GM21717 (cell line): ENCODE data around the gene TMEFF1.
A peak's percentile ranks its signal among the peaks of the same experiment; 100 is the strongest.

ENCODE experiments used
- ATAC-seq: cut with Tn5 transposase; IDR thresholded peaks from one replicate; pipeline ENCODE4 v1.9.1; 2021; ENCODE audit warnings: mild to moderate bottlenecking, moderate library complexity; ENCODE audit not compliant: unreplicated experiment

Gene TMEFF1

DNA sequence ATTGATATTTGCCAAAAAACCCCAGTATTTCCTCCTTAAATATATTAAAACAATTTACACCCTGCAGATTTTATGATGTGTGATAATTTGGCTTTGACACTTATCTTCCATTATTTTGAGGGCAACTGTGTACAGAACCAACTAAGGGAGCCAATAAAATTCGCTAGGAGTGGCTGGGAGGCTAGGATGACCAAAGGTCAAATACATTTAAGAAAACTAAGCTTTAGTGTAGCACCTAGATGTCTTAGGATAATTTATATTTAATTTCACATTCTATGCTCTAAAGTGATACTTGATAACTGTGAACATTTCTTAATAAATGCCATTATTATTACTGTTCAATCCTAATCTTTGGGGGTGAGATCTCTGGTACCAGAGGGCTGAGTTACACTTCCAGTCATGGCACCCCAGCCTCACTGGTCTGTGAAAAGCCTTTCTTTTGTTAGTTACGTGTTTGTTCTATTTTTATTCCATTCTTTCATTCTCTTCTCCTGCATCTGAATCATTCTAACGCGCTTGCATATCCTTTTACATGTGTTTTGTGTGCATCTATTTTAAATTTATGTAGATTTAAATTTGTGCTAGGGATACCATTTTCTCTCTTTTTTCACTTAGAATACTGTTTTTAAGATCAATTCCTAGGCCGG is 26.9 kb upstream of the TMEFF1 start:
- no peak for ATAC-seq

DNA sequence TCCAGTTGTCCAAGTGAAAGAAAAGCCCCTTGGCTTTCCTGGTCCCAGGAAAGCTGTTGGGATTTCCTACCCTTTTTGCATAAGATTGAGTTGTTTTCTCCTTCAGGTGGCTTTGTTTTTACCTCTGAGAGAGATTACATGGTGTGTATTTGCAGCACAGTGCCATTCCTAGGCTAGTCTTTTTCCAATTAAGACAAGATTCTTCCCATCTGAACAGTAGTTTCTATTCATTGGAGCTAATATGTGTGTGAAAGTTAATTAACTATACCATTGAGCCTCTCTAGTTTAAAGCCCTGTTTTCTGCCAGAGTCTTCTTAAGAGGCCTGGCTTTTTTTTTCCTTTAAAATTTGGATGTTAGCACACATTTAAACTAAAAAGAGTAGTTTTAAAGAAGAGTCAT is 25.9 kb upstream of the TMEFF1 start:
- ATAC-seq, result no peak

- ATAC-seq, result no peak
Observed at GRCh38 chr9:100448266-100448665, 24.7 kb upstream of the TMEFF1 start.

- ATAC-seq, result peak; percentile 76
Observed at GRCh38 chr9:100449420-100449819, 23.5 kb upstream of the TMEFF1 start.

DNA sequence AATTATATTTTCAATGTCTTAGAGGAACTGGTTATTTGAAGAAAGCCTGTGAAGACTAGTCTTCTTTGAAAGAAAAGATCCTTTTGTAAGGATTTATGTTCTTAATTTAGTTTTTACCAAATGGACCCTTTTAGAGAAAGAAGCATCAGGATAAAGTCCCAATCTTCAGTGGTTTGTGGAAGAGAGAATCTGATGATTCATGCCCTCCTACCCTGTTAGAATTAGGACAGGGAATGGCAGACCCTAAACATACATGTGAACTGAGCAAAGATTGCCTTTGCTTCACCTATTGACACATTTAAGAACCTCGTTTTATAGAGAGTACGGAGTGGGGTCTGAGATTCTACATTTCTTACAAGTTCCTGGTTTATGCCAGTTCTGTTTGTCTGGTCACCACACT is 20.1 kb upstream of the TMEFF1 start:
- ATAC-seq, result no peak

- ATAC-seq, result no peak
Observed at GRCh38 chr9:100455470-100455869, 17.5 kb upstream of the TMEFF1 start.

- no peak for ATAC-seq
Observed at GRCh38 chr9:100457517-100457916, 15.4 kb upstream of the TMEFF1 start.

- ATAC-seq, result no peak
Observed at GRCh38 chr9:100459963-100460362, 13.0 kb upstream of the TMEFF1 start.

- no peak for ATAC-seq
Observed at GRCh38 chr9:100465274-100465673, 7.7 kb upstream of the TMEFF1 start.

- no peak for ATAC-seq
Observed at GRCh38 chr9:100465761-100466160, 7.2 kb upstream of the TMEFF1 start.

DNA sequence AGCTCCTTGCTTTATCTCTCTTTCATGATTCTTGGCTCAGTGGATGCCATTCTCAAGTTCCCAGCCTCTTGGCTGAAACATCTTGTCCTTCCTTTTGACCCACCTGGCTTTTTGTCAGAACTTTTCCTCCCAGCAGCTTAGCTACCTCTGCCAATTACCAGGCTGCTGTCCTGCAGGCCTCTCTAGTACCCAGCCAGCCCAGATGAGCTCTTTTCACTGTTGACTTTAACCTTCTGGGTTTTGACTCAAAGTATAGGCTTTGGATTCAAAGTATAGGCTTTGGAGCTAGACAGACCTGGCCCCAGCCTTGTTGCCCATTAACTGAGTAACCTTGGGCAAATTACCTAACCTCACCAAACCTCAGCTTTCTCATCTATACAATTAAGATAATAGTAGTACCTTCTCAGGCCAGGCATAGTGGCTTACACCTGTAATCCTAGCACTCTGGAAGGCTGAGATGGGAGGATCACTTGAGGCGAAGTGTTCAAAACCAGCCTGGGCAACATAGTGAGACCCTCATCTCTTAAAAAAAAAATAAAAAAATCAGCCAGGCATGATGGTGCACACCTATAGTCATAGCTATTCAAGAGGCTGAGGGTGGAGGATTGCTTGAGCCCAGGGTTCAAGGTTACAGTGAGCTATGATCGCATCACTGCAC is 6.6 kb upstream of the TMEFF1 start:
- no peak for ATAC-seq

DNA sequence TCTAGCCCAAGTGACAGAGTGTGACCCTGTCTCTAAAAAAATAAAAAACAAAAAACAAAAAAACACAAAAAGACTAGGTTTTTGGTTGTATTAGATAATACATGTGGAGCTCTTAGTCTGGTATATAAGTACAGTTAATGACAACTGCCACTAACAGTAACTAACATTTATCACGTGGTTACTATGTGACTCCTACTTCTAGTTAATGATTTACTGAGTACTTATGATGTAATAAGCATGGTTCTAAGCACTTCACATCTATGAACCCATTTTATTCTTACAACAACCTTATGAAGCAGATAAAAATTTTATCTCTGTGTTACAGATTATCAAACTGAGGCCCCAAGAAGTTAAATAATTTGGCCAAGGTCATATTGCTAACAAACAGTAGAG is 6.1 kb upstream of the TMEFF1 start:
- ATAC-seq, result no peak

- ATAC-seq, result no peak
Observed at GRCh38 chr9:100468041-100468440, 4.9 kb upstream of the TMEFF1 start.

DNA sequence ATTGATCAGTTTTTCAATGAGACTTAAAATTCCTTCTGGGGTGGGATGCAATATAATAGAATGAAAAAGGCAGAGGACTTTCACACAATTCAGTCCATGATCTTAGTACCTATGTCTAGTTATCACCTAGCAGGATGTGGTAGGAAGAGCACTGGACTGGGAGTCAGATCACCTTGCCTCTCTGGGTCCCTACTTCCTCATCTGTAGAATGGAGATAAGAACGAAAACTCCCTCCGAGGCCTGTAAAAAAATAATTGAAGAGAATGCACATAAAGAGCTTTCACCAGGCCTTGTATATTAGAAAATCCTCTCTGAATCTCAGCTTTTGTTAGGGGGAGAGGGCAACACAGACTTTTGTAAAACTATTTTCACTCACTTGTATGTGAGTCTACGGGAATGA is 681 bp upstream of the TMEFF1 start:
- ATAC-seq, result no peak

- peak; percentile 66 for ATAC-seq
Observed at GRCh38 chr9:100473276-100474081, 530 bp downstream of the TMEFF1 start.

DNA sequence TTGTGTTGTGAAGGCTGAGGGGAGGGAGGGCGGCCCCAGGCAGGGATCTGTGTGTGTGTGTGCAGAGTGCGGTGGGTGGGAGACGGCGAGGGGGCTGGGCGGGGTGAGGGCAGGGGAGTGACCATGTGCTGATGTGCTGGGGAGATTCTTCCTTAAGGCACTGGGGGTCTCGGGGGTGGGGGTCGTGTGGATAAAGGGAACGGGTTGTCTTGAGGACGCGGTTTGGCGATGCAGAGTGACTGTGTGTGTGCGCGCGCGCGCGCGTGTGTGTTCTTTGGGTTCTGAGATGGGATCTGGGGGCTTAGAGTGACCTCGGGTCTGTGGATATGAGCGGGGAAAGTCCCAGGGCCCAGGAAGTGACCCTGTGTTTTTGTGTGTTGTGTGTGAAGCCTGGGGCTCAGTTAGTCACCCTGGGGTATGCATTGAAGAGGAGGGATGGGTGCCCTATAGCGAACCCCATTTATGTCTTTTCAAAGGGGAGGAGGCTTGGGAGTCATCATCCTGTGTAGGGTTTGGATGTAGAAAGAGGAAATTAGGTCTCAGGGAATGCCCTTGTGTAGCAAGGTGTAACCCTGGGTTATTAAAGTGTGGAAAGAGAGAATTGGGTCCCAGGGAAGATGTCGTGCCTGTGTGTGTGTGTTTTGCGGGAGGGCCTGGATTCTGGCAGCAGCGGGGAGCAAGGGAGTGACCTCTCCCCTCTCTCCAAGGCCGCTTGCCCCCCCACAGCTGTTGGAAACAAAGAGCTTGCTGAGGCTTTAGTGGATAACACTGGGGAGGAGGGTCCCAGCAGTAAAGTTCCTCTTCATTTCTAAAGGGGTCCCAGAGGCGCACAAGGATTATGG is 1.4 kb downstream of the TMEFF1 start:
- ATAC-seq, result no peak

- ATAC-seq, result no peak
Observed at GRCh38 chr9:100474924-100475276, 2.0 kb downstream of the TMEFF1 start.

DNA sequence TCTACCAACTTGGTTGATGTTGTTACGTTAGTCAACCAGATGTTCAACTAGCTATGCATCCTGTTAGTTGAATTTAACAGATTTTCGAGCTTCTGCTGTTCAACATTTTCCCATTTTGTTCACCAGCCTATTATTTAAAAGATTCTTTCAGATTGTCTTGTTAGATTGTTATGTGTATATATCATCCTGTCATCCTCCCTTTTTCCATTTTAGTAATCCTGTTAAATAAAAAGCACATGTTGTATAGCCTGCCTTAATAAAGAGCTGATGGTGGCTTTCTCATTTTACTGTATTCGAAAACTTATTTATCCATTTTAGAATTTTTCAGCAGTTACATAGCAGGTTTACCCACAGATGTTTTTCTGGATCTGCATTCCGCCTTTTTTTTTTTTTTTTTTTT is 4.3 kb downstream of the TMEFF1 start:
- ATAC-seq, result no peak

- no peak for ATAC-seq
Observed at GRCh38 chr9:100478192-100478591, 5.2 kb downstream of the TMEFF1 start.

- ATAC-seq, result no peak
Observed at GRCh38 chr9:100479820-100480219, 6.9 kb downstream of the TMEFF1 start.

DNA sequence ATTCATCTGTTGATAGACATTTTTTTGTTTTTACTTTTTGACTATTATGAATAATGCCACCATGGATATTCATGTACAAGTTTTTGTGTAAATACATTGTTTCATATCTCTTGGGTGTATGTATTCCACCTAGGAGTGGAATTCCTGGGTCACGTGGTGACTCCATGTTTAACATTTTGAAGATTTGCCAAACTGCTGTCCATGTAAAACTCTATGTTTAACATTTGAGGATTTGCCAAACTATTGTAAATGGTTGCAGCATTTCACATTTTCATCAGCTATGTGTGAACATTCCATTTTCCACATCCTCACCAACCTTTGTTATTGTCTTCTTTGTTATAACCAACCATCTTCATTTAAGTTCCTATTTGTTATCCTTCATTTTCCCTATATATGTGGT is 12.2 kb downstream of the TMEFF1 start:
- no peak for ATAC-seq
